Activated CD8-positive, alpha-beta T cell treated with anti-CD3 and anti-CD28 coated beads for 36 hours (primary cell): ENCODE results near the gene PODXL2. TPM values are rescaled to one million over a fixed set of nuclear protein-coding genes. Genes with fewer than 3 reads are reported as not detected.

Source experiments
- ATAC-seq: fragments of 200-7000 bp; cut with Tn5 transposase; one replicate; pipeline ENCODE4 v1.10.0; 2021; ENCODE audit warnings: mild to moderate bottlenecking, moderate library complexity
- CTCF ChIA-PET: fragments of 350-600 bp; sonication (Branson Sonifier 250); formaldehyde crosslinking; loops from one replicate; lab custom pipeline; 2021; ENCODE audit warnings: antibody characterized with exemption; lab: Charles Lee
- POLR2A ChIA-PET: fragments of 350-600 bp; sonication (Branson Sonifier 250); formaldehyde crosslinking; loops from one replicate; lab custom pipeline; 2021; ENCODE audit warnings: antibody characterized with exemption; lab: Charles Lee
- DNase-seq: peaks from one replicate; pipeline ENCODE4 v3.0.0-alpha.2; 2020
- H3K27ac Mint-ChIP-seq: one replicate; pipeline ENCODE4 v1.8.0; 2021; ENCODE audit warnings: mild to moderate bottlenecking, mixed read lengths
- H3K27me3 Mint-ChIP-seq: one replicate; pipeline ENCODE4 v1.8.0; 2021; ENCODE audit warnings: mixed read lengths
- H3K36me3 Mint-ChIP-seq: one replicate; pipeline ENCODE4 v1.8.0; 2021; ENCODE audit warnings: low read depth, mixed read lengths
- H3K4me1 Mint-ChIP-seq: one replicate; pipeline ENCODE4 v1.8.0; 2021; ENCODE audit warnings: low read depth, mixed read lengths
- H3K4me3 Mint-ChIP-seq: one replicate; pipeline ENCODE4 v1.8.0; 2021; ENCODE audit warnings: mild to moderate bottlenecking, moderate library complexity, mixed read lengths
- H3K9me3 Mint-ChIP-seq: one replicate; pipeline ENCODE4 v1.8.0; 2021; ENCODE audit warnings: mixed read lengths
- CTCF ChIP-seq: fragments of 200-600 bp; IDR thresholded peaks from one replicate; pipeline ENCODE4 v1.8.0; 2022; ENCODE audit warnings: antibody characterized with exemption, mild to moderate bottlenecking
- intact Hi-C: fragments of 100-400 bp; cut with micrococcal nuclease; formaldehyde crosslinking; loops from one replicate; pipeline ENCODE4 v1.10.0; 2022
- total RNA-seq, 2 experiments: library from RNA; stranded (reverse); gene quantifications; one replicate each; pipeline ENCODE4 v1.2.3, GENCODE V29; 2021

Gene PODXL2
- total RNA-seq: 1 to 10 TPM; 1.1 to 1.3 TPM

DNA sequence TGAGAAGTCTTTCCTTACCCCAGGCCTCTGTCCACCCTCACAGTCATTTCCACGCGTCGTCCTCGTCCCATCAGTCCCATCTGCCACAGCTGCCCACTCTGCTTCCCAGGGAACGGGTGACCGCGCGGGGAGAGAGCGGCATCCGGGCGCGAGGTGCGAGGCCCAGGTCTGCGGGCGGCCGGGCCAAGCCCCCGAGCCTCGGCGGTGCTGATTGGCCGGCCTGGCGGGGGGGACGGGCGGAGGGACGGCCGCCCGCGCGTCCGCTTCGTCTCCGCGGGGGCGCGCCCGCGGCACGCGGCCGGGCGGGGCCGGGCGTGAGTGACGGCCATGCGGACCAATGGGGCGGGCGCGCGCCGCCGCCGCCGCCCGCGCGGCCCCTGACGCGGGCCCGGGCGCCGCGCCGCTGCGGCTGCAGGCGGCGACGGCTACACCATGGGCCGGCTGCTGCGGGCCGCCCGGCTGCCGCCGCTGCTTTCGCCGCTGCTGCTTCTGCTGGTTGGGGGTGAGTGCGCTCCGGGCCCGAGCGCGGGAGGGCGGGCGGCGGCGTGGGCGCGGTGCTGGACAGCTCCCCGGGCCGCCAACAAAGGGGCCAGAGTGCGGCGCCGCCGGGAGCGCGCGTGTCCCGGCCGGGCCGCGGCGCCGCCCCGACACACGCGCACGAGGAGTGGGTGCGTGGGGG is at the start of gene PODXL2:
PODXL2 (plus strand) TSS at position 398 of the 679 bp plus-strand sequence; CDS start at position 433, 35 bp downstream.
- H3K4me3 Mint-ChIP-seq: peak within 1 kb of the TSS; percentile 65
- peaks cover 2% of the 10 kb centered on the region for H3K36me3 Mint-ChIP-seq
- ATAC-seq (peak; percentile 47), DNase-seq (peak; percentile 26)
- H3K4me1 Mint-ChIP-seq: peaks cover 30% of the 10 kb centered on the region
- H3K27ac Mint-ChIP-seq: no peak within 1 kb of the TSS
- CTCF ChIA-PET: interaction anchor here (1.1 to 3.0 kb wide), 2 partner anchors 23 to 54 kb away, joined by 5 to 15 read pairs; no protein-coding TSS in a partner anchor
- POLR2A ChIA-PET: interaction anchor here (0.9 to 4.2 kb wide), 5 partner anchors 11 to 43 kb away, joined by 3 to 19 read pairs (median 4); partner anchors contain the start of genes ABTB1 and MCM2
- H3K27me3 Mint-ChIP-seq: peaks cover 30% of the 10 kb centered on the region
- peaks cover 1% of the 10 kb centered on the region for H3K9me3 Mint-ChIP-seq
- intact Hi-C loops: no loop called here
- TF ChIP-seq CTCF: no peak

- ChIA-PET CTCF (no interaction called here), POLR2A (interaction anchor here (1.4 to 1.5 kb wide), 2 partner anchors 9 to 18 kb away, joined by 4 to 5 read pairs; partner anchors contain the start of gene TPRA1)
- no peak for ATAC-seq
- Mint-ChIP-seq H3K4me3 (no peak overlapping the region), H3K27me3 (no peaks in the 10 kb centered on the region), H3K4me1 (peaks cover 22% of the 10 kb centered on the region), H3K27ac (no peak overlapping the region), H3K9me3 (no peaks in the 10 kb centered on the region), H3K36me3 (peaks cover 9% of the 10 kb centered on the region)
- intact Hi-C loops: no loop called here
- DNase-seq: no peak
- TF ChIP-seq CTCF: no peak
These were observed 48.5 kb upstream of the PODXL2 start for GRCh38 chr3:127580327-127581060.

DNA sequence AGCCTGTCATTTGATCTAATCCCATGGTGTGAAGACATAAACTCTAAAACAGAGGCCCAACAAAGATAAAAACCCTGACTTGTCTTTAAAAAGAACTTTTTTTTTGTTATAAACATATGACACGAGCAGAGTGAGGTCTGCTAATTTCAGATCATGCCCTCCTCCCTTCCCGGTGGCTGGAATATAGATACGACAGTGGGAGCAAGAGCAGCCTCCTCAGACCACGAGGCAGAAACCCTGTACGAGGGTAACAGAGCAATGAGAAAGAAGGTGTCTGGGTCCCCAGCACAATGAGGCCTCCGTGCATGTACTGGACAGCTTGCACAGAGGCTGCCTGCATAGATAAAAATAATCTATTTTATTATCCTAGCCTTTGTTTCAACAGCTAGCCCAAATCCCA is 44.3 kb upstream of the PODXL2 start:
- no peak for TF ChIP-seq CTCF
- no peaks in the 10 kb centered on the region for H3K27me3 Mint-ChIP-seq
- ChIA-PET POLR2A (interaction anchor here (5.5 kb wide), 1 partner anchor 13 kb away, joined by 32 read pairs; the partner anchor contains the start of gene MCM2), CTCF (interaction anchor here (8.8 kb wide), 1 partner anchor 10 kb away, joined by 86 read pairs; no protein-coding TSS in a partner anchor)
- H3K4me1 Mint-ChIP-seq: peaks cover 26% of the 10 kb centered on the region
- no peak overlapping the region for H3K4me3 Mint-ChIP-seq
- no peak for DNase-seq
- H3K36me3 Mint-ChIP-seq: peaks cover 4% of the 10 kb centered on the region
- no peak overlapping the region for H3K27ac Mint-ChIP-seq
- H3K9me3 Mint-ChIP-seq: no peaks in the 10 kb centered on the region
- intact Hi-C loops: no loop called here
- ATAC-seq: no peak

DNA sequence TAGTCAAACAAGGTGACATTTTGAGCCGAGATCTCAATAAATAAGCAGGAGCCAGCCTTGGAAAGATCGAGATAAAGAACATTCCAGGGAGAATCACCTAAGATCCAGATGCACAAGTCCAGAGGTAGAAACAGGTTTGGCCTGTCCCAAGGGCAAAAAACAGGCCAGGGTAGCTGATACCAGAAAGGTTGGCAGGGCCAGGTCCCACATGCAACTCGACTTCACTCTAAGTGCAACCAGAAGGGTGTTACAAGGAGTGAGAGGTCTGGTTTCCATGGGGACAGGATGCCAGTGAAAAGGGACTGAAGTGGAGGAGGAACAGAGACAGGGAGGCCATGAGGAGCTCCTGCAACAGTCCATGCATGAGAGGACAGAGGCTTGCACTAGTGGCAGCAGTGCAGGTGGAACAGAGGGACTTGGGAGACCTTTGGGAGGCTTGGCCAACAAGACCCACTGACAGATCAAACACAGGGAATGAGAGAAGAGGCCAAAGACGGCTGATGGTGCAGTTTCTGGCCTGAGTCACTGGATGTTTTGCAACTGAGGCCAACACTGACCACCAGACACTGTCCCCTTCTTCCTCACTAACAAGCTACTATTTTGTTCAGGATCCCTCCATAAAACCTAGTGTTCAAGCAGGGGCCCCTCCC is 43.7 kb upstream of the PODXL2 start:
- TF ChIP-seq CTCF: no peak
- intact Hi-C loops: no loop called here
- no peaks in the 10 kb centered on the region for H3K27me3 Mint-ChIP-seq
- POLR2A ChIA-PET: interaction anchor here (5.5 kb wide), 1 partner anchor 13 kb away, joined by 32 read pairs; the partner anchor contains the start of gene MCM2
- H3K4me1 Mint-ChIP-seq: peaks cover 26% of the 10 kb centered on the region
- H3K9me3 Mint-ChIP-seq: no peaks in the 10 kb centered on the region
- H3K27ac Mint-ChIP-seq: peak overlapping the region; percentile 10
- no peak for DNase-seq
- peaks cover 4% of the 10 kb centered on the region for H3K36me3 Mint-ChIP-seq
- no peak for ATAC-seq
- CTCF ChIA-PET: interaction anchor here (8.8 kb wide), 1 partner anchor 11 kb away, joined by 86 read pairs; no protein-coding TSS in a partner anchor
- no peak overlapping the region for H3K4me3 Mint-ChIP-seq
